Neural cell (in vitro differentiated cells): Measurements from ENCODE around the gene MYBL2.

Experiments
- EP300 ChIP-seq: fragments of 450-650 bp; conservative IDR thresholded peaks from 2 replicates; pipeline ENCODE4 v1.6.1; 2014; ENCODE audit warnings: antibody characterized with exemption, mild to moderate bottlenecking, moderate library complexity; ENCODE audit not compliant: poor library complexity, severe bottlenecking
- POLR2AphosphoS5 ChIP-seq: IDR thresholded peaks from 2 replicates; pipeline ENCODE4 v1.6.1; 2012
- SMC3 ChIP-seq: fragments of 450-650 bp; conservative IDR thresholded peaks from 2 replicates; pipeline ENCODE4 v1.6.1; 2014; ENCODE audit warnings: antibody characterized with exemption, mild to moderate bottlenecking, moderate library complexity; ENCODE audit not compliant: poor library complexity
- TF ChIP-seq, protein P1 (sequence below): fragments of 450-650 bp; IDR thresholded peaks from 2 replicates; pipeline ENCODE4 v1.5.1; 2014; ENCODE audit warnings: antibody characterized with exemption, mild to moderate bottlenecking, moderate library complexity; ENCODE audit not compliant: poor library complexity, severe bottlenecking

DNA sequence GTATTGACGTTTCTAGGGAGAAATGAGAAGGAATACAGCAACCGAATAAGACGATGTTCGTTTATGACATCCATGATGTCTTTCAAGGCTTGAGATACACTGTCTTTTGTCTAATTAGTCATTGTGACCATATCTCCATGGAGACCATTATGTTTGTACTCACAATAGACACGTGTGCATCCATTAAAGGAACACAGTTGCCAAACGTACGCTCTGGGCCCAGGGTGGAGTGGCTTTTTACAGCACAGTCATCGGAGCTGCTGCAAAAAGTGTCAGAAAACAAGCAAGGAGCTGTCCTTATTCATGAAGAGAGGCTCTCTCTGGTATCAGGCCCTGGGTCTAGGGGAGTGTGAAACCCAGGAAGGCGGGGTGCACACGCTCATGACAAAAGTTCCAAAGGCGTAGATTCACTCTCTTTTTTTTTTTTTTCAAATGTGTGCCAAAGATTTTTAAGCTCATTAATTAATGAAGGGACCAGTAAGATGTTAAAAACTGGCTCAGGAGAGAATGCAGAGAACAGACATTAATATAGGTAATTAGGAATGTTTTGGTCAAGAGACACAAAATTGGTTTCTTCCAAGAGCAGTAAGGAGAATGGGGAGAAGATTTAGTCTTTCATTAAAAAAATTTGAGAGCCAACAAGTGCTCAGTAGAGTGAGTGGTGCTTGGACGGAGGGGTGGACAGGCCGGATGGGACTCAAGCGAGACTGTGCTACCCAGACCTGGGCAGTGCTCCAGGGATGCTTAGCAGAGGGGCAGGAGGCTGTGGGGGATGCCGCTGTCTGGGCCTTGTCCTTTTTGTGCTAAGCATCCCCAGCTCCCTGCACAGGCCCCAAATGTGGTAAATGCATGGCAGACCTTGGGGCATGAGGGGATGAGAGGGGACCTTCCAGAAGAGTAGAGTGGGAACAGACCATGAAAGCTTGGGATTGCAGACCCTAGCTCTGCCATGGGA is 94.7 kb downstream of the MYBL2 start:
- TF ChIP-seq, protein P1, sequence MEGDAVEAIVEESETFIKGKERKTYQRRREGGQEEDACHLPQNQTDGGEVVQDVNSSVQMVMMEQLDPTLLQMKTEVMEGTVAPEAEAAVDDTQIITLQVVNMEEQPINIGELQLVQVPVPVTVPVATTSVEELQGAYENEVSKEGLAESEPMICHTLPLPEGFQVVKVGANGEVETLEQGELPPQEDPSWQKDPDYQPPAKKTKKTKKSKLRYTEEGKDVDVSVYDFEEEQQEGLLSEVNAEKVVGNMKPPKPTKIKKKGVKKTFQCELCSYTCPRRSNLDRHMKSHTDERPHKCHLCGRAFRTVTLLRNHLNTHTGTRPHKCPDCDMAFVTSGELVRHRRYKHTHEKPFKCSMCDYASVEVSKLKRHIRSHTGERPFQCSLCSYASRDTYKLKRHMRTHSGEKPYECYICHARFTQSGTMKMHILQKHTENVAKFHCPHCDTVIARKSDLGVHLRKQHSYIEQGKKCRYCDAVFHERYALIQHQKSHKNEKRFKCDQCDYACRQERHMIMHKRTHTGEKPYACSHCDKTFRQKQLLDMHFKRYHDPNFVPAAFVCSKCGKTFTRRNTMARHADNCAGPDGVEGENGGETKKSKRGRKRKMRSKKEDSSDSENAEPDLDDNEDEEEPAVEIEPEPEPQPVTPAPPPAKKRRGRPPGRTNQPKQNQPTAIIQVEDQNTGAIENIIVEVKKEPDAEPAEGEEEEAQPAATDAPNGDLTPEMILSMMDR: no peak
- peak; percentile 40 for TF ChIP-seq EP300
- TF ChIP-seq SMC3: no peak
- no peak for TF ChIP-seq POLR2AphosphoS5
